ENCODE measurements around the gene ZFAND3.

Gene ZFAND3

DNA sequence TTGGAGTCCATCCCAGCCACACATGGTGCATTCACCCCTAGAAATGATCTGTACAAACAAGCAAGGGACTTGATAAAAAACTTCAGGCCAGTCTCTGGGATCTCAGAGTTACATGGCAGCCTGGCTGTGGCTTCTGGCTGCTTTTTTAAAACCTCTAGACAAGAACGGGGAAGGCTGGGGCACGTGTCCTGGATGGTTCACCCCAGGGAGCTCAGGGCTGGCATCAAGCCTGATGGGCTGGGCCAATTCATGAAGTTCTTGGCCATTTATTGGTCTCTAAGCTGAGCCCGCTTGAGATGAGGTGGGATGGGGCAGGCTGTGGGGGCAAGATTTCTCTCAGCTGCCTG, 10.4 kb upstream of the ZFAND3 start:
- Mint-ChIP-seq H3K9me3 (no peaks in the 10 kb centered on the region), H3K4me1 (ENCODE audit: low read depth) (peaks cover 3% of the 10 kb centered on the region), H3K27me3 (ENCODE audit: low read depth) (peaks cover 18% of the 10 kb centered on the region), H3K27ac (no peak overlapping the region), H3K4me3 (no peak overlapping the region), H3K36me3 (ENCODE audit: low read depth) (no peaks in the 10 kb centered on the region)
- DNase-seq (ENCODE audit: low spot score) = no peak

DNA sequence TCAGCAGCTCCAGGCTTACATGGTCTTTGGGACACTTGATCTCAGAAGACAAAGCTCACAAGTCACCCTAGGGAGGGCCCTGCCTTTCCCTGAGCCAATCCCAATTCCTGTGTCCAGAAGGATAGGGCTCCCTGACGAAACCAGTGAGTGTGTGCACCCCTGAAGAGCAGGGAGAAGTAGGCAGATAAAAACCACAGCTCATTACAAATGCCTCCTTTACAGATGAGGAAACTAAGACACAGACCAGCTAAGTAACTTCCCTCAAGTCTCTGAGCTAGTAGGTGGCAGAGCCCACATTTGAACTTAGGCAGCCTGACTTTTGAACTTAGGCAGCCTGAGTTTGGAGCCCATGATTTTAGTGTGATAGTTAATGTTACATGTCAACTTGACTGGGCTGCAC, 6.7 kb upstream of the ZFAND3 start:
- no peak overlapping the region for H3K4me3 Mint-ChIP-seq

DNA sequence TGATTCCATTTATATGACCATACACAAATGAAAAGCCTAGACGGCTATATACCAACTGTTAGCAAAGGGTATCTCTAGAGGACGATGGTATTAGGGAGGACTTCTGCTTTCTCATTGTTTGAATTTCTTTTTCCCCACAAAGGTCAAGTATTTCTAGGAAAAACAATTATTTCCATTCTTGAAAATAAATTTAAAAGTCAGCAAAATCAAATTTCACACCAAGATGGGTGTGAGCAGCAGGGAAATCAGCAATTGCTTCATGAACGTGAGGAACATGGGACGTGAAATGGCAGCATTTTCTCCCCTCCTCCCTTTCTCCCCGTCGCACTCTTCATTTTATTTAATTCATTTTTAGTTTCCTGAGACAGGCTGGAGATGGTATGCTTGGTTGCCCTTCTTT, 5.2 kb upstream of the ZFAND3 start:
- no peak for DNase-seq (ENCODE audit: low spot score)
- no peaks in the 10 kb centered on the region for H3K36me3 Mint-ChIP-seq (ENCODE audit: low read depth)
- H3K9me3 Mint-ChIP-seq = no peaks in the 10 kb centered on the region
- no peak overlapping the region for H3K27ac Mint-ChIP-seq
- H3K4me3 Mint-ChIP-seq = no peak overlapping the region
- H3K4me1 Mint-ChIP-seq (ENCODE audit: low read depth) = peaks cover 13% of the 10 kb centered on the region
- H3K27me3 Mint-ChIP-seq (ENCODE audit: low read depth) = peaks cover 12% of the 10 kb centered on the region

More for the DNA sequence above, 6.7 kb upstream of the ZFAND3 start:
- H3K4me1 Mint-ChIP-seq (ENCODE audit: low read depth) = peaks cover 9% of the 10 kb centered on the region
- no peak overlapping the region for H3K27ac Mint-ChIP-seq
- H3K9me3 Mint-ChIP-seq = no peaks in the 10 kb centered on the region
- H3K27me3 Mint-ChIP-seq (ENCODE audit: low read depth) = peaks cover 20% of the 10 kb centered on the region
- DNase-seq (ENCODE audit: low spot score) = no peak
- H3K36me3 Mint-ChIP-seq (ENCODE audit: low read depth) = no peaks in the 10 kb centered on the region

DNA sequence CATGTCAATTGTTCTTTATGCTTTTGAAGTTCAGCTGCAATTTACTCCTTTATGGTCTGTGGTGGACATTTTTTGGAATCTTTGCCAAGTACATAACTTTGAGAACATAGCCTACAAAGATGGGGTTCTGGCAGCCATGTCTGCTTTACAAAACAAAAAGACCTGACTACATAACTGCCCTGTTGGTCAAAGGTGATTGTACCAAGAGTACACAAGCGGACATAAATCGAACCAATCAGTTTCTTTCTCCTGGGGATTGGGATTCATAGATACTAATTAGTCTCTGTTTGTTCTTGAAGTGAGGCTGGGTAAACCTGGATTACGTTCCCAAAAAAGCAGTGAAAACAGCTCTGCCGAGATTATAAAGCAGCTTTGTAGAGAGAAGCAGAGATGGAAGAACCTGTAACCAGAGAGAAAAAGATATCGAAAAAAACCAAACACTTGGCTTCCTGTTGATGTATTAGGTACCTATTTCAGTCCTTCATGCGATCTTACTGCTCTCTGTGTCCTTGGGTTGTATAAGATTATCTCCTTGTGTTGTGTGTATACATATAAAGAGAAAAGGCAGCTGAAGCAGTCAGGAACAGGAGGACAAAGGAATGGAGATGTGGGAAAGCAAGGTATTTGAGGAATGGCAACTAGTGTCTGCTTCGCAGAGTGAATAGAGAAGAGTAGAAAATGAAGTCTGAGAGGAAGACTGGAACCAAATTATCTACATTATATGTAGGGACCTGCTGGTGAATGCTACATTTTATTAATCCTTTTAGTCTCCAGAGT, 2.7 kb upstream of the ZFAND3 start:
- H3K4me3 Mint-ChIP-seq = peak overlapping the region; percentile 62
- H3K27me3 Mint-ChIP-seq (ENCODE audit: low read depth) = peaks cover 10% of the 10 kb centered on the region
- peak overlapping the region; percentile 18 for H3K27ac Mint-ChIP-seq
- no peaks in the 10 kb centered on the region for H3K36me3 Mint-ChIP-seq (ENCODE audit: low read depth)
- no peak for DNase-seq (ENCODE audit: low spot score)
- peaks cover 24% of the 10 kb centered on the region for H3K4me1 Mint-ChIP-seq (ENCODE audit: low read depth)
- no peaks in the 10 kb centered on the region for H3K9me3 Mint-ChIP-seq

DNA sequence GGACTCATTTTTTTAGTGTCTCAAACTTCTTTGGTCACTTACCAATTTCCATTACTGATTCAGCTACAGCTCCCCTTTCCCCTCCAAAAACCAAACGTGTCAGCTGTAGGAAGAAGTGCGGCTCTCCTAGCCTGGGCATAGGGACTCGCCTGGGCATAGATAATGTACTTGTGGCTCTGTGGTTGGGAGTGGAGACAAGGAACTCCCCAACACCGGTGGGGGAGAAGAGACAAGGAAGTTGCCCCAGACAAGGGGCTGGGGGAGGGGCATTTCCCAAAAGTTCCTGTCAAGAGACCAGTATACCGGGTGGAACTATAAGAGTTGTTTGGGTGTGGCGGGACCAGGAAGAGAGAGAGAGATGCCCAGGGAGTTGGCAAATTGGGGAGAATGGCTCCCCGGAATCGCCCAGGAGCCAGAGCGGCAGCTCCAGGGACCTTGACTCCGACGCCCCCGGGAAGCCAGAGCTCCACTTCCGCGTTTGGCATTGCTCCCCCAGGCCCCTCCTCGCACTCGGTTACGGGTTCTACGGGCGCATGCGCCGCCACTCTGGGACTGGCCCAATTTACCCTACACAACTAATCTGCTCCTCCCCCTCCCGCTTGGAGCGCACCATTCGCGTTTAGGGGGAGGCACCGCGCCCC, 871 bp upstream of the ZFAND3 start:
- DNase-seq (ENCODE audit: low spot score) = peak; percentile 89
- Mint-ChIP-seq H3K4me1 (ENCODE audit: low read depth) (peaks cover 36% of the 10 kb centered on the region), H3K9me3 (no peaks in the 10 kb centered on the region), H3K27me3 (ENCODE audit: low read depth) (peaks cover 10% of the 10 kb centered on the region), H3K4me3 (peak overlapping the region; percentile 95), H3K27ac (peak overlapping the region; percentile 98), H3K36me3 (ENCODE audit: low read depth) (peaks cover 3% of the 10 kb centered on the region)

DNA sequence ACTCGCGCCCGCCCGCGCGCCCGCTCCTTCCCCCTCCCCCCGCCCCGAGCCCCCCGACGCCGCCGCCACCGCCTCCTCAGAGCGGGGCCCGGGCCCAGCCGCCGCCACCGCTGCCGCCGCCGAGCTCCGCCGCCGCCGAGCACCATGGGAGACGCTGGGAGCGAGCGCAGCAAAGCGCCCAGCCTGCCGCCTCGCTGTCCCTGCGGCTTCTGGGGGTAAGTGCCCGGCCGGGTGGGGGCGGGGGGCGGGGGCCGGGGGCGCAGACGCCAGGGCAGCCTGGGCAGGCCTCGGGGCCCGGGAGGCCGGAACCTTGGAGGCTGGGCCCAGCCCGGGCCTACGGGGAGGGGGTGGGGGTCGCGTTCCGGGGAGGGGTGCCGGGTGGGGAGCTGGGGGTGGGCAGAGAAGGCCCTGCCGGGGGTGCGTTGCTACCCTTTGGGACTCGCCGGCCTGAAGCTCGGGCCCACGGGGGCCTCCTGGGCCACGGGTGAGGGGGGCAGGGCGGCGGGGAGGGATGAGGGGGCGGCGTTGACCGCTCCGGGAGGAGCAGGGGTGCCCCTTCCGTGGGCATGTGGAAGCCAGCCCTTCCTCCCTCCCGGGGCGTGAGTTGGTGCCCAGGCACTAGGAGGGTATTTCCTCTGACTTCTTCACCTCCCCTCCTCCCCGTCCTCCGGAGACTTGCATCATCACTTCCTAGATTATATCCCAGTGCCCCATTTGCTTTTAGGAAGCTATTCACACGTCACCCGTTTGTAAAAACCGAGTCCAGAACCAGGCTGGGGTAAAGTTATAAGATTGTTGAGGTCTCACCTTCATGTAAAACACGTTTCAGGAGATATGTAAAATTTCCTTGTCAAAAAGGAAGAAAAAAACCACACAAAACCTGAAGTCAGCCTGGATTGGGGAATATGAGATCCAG, 533 bp downstream of the ZFAND3 start:
- H3K4me3 Mint-ChIP-seq = peak overlapping the region; percentile 95
- H3K27ac Mint-ChIP-seq = peak overlapping the region; percentile 86
- peaks cover 10% of the 10 kb centered on the region for H3K27me3 Mint-ChIP-seq (ENCODE audit: low read depth)
- H3K36me3 Mint-ChIP-seq (ENCODE audit: low read depth) = peaks cover 3% of the 10 kb centered on the region
- no peaks in the 10 kb centered on the region for H3K9me3 Mint-ChIP-seq
- peak; percentile 49 for DNase-seq (ENCODE audit: low spot score)
- H3K4me1 Mint-ChIP-seq (ENCODE audit: low read depth) = peaks cover 45% of the 10 kb centered on the region

DNA sequence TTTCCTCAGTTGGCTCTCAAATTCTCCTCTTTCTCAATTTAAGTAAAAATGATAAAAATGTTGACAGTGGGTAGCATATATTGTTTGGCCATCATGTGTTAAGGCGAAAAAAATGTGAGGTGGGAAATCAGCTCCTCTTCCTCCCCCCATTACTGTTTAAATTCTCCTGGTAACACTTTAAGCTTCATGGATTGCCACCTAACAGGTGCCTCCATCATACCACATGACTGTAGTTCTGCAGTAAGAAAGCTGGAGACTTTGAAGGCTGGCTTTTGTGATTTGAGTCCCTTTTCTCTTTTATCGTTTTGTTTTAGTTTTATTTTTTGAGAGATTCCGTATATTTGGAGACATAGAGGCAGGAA, 1.2 kb downstream of the ZFAND3 start:
- peak overlapping the region; percentile 86 for H3K27ac Mint-ChIP-seq
- no peak for DNase-seq (ENCODE audit: low spot score)
- H3K36me3 Mint-ChIP-seq (ENCODE audit: low read depth) = peaks cover 3% of the 10 kb centered on the region
- peak overlapping the region; percentile 91 for H3K4me3 Mint-ChIP-seq
- H3K4me1 Mint-ChIP-seq (ENCODE audit: low read depth) = peaks cover 45% of the 10 kb centered on the region
- no peaks in the 10 kb centered on the region for H3K9me3 Mint-ChIP-seq
- H3K27me3 Mint-ChIP-seq (ENCODE audit: low read depth) = peaks cover 8% of the 10 kb centered on the region

DNA sequence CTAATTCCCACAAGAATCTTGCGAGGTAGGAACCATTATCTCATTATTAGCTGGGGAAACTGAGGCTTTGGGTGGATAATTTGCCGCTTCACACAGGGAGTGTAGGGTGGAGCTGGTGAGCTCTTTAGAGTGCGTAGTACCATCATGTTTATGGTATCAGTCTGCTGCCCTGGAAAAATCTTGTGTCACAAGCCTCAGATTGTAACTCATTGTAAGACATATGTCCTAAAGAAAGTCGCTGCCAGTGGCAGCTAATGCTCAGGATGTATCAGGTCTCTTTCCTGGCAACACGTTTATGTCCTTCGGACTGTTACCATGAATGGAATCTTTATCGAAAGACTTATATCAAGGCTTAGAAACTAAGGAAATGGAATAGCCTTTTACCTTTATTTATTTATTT, 1.9 kb downstream of the ZFAND3 start:
- Mint-ChIP-seq H3K4me3 (peak overlapping the region; percentile 91), H3K9me3 (no peaks in the 10 kb centered on the region), H3K27ac (no peak overlapping the region), H3K4me1 (ENCODE audit: low read depth) (peaks cover 48% of the 10 kb centered on the region), H3K27me3 (ENCODE audit: low read depth) (peaks cover 4% of the 10 kb centered on the region), H3K36me3 (ENCODE audit: low read depth) (peaks cover 3% of the 10 kb centered on the region)
- no peak for DNase-seq (ENCODE audit: low spot score)

DNA sequence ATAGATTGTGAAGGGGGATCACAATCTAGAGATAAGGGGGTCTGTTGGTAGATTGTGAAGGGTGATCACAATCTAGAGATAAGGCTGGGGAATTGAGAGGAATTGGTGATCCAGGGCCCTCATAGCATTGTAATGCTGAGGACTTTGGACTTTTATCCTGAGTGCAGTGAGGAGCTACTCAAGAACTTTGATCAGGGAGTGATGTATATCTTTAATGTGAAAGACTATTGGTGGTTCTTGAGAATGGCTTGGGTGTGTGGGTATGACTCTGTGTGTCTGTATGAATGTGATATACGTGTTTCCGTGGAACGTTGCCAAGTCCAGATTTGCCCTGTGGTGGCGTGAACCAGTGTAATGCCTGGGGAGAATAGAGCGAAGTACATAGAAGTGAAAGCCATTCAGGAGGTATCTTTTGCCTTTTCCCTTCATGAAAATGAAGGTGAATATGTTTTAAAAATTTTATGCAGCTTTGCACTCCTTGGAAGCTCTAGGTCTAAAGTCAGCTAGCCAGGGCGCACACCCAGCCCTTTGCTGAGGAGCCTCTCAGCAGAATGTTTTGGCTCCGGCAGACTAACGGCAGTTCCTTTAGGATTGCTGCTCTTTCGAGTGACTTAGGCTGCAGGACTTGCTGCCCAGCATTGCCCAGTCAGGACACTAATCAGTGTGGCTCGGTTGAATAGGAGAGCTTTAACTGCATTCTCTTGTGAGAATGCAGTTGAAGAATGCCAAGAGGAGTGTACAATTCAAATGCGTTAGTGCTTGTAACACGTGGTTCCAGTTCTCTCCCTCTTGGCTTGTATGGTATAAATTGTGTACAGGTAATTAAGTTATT, 3.5 kb downstream of the ZFAND3 start:
- no peaks in the 10 kb centered on the region for H3K27me3 Mint-ChIP-seq (ENCODE audit: low read depth)
- no peak overlapping the region for H3K4me3 Mint-ChIP-seq
- no peaks in the 10 kb centered on the region for H3K9me3 Mint-ChIP-seq
- no peak for DNase-seq (ENCODE audit: low spot score)
- H3K4me1 Mint-ChIP-seq (ENCODE audit: low read depth) = peaks cover 50% of the 10 kb centered on the region
- no peak overlapping the region for H3K27ac Mint-ChIP-seq
- H3K36me3 Mint-ChIP-seq (ENCODE audit: low read depth) = peaks cover 3% of the 10 kb centered on the region

DNA sequence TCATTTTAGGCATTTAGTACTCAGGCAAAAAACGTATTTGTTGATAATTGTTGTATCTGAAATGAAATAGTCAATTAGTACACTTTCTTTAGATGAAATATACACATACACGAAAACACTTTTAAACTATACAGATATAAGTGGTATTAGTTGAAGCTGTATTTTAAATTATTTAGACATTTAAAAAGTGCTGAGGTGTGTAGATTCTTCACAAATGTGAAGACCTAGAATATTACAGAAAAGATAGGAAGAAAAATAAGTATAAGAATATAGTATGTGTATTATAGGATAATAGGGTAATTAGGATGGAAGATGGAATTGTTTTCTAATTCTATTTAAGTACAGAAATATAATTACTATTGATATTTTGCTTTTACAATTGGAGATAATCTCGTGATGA, 4.6 kb downstream of the ZFAND3 start:
- Mint-ChIP-seq H3K4me3 (no peak overlapping the region), H3K36me3 (ENCODE audit: low read depth) (peaks cover 3% of the 10 kb centered on the region), H3K4me1 (ENCODE audit: low read depth) (peaks cover 48% of the 10 kb centered on the region), H3K27ac (no peak overlapping the region), H3K9me3 (no peaks in the 10 kb centered on the region), H3K27me3 (ENCODE audit: low read depth) (no peaks in the 10 kb centered on the region)
- no peak for DNase-seq (ENCODE audit: low spot score)

DNA sequence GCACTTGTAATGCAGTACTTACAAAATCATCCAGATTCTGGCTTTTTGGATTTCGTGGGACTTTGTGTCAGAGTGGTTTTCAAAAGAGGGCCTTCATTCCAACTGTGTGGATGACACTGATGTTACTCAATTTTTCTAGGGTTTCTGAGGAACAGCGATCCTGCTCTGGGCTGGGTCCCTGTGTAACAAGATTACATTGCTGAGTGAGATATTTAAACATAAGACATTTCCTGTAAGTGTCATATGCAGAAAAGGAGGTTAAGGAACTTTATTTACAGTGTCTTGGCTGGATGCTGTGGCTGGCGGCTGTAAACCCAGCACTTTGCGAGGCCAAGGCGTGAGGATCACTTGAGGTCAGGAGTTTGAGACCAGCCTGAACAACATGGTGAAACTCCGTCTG, 6.7 kb downstream of the ZFAND3 start:
- Mint-ChIP-seq H3K27me3 (ENCODE audit: low read depth) (no peaks in the 10 kb centered on the region), H3K27ac (no peak overlapping the region), H3K36me3 (ENCODE audit: low read depth) (peaks cover 4% of the 10 kb centered on the region), H3K9me3 (no peaks in the 10 kb centered on the region), H3K4me1 (ENCODE audit: low read depth) (peaks cover 46% of the 10 kb centered on the region), H3K4me3 (no peak overlapping the region)
- no peak for DNase-seq (ENCODE audit: low spot score)

DNA sequence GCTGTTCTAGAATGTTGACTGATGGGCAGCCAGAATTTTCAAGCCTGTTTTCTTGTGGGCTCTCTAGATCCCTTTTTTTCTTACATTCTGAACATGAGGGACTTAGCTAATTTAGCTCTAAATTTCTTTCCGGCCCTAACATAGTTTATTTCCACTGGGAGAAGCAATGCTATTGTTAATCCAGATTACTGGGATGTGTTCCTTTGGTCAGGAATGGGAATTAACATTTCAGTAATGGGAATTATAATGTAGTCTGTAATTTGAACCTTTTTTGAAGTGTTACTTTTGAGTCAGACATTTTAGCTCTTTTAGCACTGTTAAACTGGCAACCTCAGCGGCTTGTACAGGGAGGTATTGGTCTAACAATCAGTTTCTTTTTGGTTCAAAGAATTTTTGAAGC, 7.5 kb downstream of the ZFAND3 start:
- no peak overlapping the region for H3K4me3 Mint-ChIP-seq
- no peaks in the 10 kb centered on the region for H3K27me3 Mint-ChIP-seq (ENCODE audit: low read depth)
- no peak for DNase-seq (ENCODE audit: low spot score)
- H3K9me3 Mint-ChIP-seq = no peaks in the 10 kb centered on the region
- no peak overlapping the region for H3K27ac Mint-ChIP-seq
- peaks cover 5% of the 10 kb centered on the region for H3K36me3 Mint-ChIP-seq (ENCODE audit: low read depth)
- peaks cover 44% of the 10 kb centered on the region for H3K4me1 Mint-ChIP-seq (ENCODE audit: low read depth)

DNA sequence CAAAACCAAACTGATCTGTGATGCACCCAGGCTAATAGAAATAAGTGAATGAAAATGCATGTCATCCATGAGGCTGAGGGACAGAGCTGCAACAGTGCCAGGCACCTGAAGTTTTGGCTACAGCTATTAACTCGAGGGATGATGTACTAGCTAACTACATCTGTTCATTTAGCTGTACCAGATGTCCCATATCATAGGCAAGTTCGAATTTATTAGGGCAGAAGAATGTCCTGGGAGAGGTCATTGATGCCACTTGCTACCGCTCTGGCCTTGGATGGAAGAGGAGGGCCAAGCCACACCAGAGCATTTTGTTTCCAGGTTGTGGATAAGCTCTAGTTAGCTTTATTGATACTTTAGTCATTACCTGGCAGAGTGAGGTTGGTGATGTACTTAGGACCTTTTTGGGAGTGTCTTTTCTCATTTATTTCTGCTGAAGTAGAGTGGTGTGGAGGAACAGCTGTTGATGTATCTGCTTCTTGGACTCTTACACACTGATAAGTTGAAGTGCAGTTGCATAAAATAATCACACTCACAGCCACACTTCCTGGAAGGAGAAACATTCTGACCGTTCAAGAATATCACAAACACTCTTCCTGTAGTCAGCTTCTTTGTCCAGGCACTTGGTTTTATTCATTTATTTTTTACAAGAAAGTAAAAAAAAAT, 8.2 kb downstream of the ZFAND3 start:
- peaks cover 8% of the 10 kb centered on the region for H3K36me3 Mint-ChIP-seq (ENCODE audit: low read depth)
- no peak overlapping the region for H3K4me3 Mint-ChIP-seq
- peaks cover 38% of the 10 kb centered on the region for H3K4me1 Mint-ChIP-seq (ENCODE audit: low read depth)
- no peak overlapping the region for H3K27ac Mint-ChIP-seq
- DNase-seq (ENCODE audit: low spot score) = no peak
- H3K9me3 Mint-ChIP-seq = no peaks in the 10 kb centered on the region
- no peaks in the 10 kb centered on the region for H3K27me3 Mint-ChIP-seq (ENCODE audit: low read depth)

All from T-helper 2 cell treated with Interferon-gamma antibody and Interleukin-4, amounts not matched to agents 5 μg/mL and 100 μg/mL, for 36 hours (primary cell).